ENCODE results near the gene WTIP.

DNA sequence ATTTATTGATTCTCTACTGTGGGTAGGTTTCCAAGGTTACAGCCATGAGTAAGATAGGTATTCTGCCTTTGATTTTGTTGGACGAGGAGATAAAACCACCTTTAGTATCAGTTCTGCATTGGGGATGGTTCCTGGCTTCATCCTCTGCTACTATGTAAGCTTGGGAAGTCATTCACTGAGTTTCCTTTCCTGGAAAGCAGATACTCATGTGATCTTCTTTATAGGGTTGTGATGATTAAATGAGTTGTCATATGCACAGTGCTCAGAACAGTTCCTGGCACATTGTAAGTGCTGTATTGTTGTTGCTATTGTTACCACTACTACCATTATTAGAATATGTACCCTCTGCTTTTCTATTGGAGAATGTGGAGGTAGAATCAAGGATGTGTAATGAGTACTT is 13.1 kb upstream of the WTIP start:
- TF ChIP-seq, protein P1, sequence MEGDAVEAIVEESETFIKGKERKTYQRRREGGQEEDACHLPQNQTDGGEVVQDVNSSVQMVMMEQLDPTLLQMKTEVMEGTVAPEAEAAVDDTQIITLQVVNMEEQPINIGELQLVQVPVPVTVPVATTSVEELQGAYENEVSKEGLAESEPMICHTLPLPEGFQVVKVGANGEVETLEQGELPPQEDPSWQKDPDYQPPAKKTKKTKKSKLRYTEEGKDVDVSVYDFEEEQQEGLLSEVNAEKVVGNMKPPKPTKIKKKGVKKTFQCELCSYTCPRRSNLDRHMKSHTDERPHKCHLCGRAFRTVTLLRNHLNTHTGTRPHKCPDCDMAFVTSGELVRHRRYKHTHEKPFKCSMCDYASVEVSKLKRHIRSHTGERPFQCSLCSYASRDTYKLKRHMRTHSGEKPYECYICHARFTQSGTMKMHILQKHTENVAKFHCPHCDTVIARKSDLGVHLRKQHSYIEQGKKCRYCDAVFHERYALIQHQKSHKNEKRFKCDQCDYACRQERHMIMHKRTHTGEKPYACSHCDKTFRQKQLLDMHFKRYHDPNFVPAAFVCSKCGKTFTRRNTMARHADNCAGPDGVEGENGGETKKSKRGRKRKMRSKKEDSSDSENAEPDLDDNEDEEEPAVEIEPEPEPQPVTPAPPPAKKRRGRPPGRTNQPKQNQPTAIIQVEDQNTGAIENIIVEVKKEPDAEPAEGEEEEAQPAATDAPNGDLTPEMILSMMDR (IDR thresholded peaks at IDR 0.05), result no peak
- no peak for TF ChIP-seq POLR2A (IDR thresholded peaks at IDR 0.05)

Data from thyroid gland (tissue), 4 donors.